Measurements from ENCODE around the gene FNDC3A. TPM values are rescaled to one million over a fixed set of nuclear protein-coding genes. Genes with fewer than 3 reads are reported as not detected.

The FNDC3A gene
- total and polyA plus RNA-seq, 4 experiments from 2014 or later, result 4.6 to 44.4 (median 28.1) TPM

DNA sequence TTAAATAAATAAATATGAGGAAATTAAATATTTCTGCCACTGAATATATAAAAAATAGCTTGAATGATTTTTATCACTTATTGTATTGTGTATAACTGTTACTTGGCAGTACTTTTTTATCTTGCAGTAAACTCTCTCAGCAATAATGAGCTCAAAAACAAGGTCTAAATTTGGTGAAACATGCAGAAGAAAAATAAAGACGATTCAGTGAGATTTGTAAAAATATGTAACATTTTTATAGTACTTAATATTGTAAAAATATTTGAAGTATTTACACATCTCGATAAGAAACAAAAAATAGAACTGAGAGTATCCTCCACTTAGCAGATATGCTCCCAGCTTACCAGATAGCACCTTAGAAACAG is 123.8 kb downstream of the FNDC3A start:
- H3K27ac Mint-ChIP-seq, result no peak overlapping the region
- Histone ChIP-seq H3K27ac (ENCODE audit: low read depth, low read length) (no peak overlapping the region), H3K36me3 (ENCODE audit: insufficient read depth, low read length) (no peaks in the 10 kb centered on the region), H3K27me3 (ENCODE audit: insufficient read depth, low read length) (no peaks in the 10 kb centered on the region), H3K4me1 (ENCODE audit: insufficient read depth, low read length) (no peaks in the 10 kb centered on the region), H3K9me3 (ENCODE audit: control insufficient read depth in 1 of 2, low read length in 2 of 2) (no peaks in the 10 kb centered on the region), H3K4me3 (ENCODE audit: low read length in 2 of 2) (no peak overlapping the region)
- no peaks in the 10 kb centered on the region for H3K9me3 Mint-ChIP-seq
- H3K27me3 Mint-ChIP-seq, result no peaks in the 10 kb centered on the region
- CTCF ChIA-PET (ENCODE audit: partially characterized antibody), result interaction anchor here (0.8 to 1.7 kb wide), 6 partner anchors 11 to 183 kb away, joined by 3 to 6 read pairs (median 4); no protein-coding TSS in a partner anchor
- intact Hi-C loops (cut with micrococcal nuclease), result no loop called here
- POLR2A ChIA-PET (ENCODE audit: partially characterized antibody), result no interaction called here
- no peak for DNase-seq
- H3K4me1 Mint-ChIP-seq, result peaks cover 6 to 17% (median 12%) of the 10 kb centered on the region in 4 donors
- peaks cover 0 to 1% of the 10 kb centered on the region in 2 donors for H3K36me3 Mint-ChIP-seq
- H3K4me3 Mint-ChIP-seq, result no peak overlapping the region

DNA sequence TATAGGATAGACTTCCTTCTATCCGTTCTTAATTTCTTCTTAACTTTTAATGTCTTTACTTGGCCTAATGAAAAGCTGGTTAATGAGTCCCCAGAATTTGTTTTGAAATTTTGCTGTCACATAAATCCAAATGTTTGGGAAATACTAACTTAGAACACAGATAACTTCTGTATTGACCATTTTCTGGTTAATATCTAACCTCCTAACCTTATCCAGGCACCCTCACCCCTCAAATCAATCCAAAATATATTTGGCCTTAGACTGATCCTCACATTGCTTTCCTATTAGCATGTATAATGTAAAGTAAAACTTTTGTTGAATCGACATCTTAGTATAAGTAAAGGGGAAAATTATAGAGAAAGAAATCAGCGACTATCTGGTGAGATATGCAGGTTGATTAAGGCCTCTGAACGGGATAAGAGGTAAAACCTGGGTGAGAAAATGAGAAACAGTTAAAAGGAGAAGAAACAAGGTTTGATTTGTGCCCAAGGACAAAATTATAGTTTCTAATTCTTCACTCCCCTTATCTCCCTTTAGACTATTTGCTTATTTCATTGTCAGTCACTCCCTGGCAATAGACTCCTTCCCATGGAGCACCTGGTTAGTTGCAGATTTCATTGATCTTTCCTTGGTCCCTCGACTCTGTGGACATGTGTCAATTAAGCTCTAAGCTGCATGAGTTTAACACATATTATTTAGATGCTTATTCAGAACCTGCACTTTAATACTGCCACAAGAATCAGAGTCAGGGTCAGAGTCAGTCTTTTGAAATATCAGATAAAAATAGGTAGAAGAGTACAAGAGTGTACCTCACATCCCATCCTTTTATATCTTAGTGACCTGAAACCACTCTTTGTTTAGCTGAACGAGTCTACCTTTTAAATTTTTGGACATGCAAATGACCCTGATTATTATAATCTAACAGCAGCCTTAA is 125.2 kb downstream of the FNDC3A start:
- Histone ChIP-seq H3K27ac (ENCODE audit: low read depth, low read length) (no peak overlapping the region), H3K36me3 (ENCODE audit: insufficient read depth, low read length) (no peaks in the 10 kb centered on the region), H3K27me3 (ENCODE audit: insufficient read depth, low read length) (no peaks in the 10 kb centered on the region), H3K4me1 (ENCODE audit: insufficient read depth, low read length) (no peaks in the 10 kb centered on the region), H3K4me3 (ENCODE audit: low read length in 2 of 2) (no peak overlapping the region), H3K9me3 (ENCODE audit: control insufficient read depth in 1 of 2, low read length in 2 of 2) (no peaks in the 10 kb centered on the region)
- Mint-ChIP-seq H3K4me1 (peaks cover 6 to 17% (median 12%) of the 10 kb centered on the region in 4 donors), H3K9me3 (no peaks in the 10 kb centered on the region), H3K27ac (peak overlapping the region in 2 of 7 donors; percentile 26 to 35), H3K4me3 (no peak overlapping the region), H3K36me3 (peaks cover 0 to 1% of the 10 kb centered on the region in 2 donors), H3K27me3 (no peaks in the 10 kb centered on the region)
- ChIA-PET CTCF (ENCODE audit: partially characterized antibody) (interaction anchor here (1.9 kb wide), 1 partner anchor 180 kb away, joined by 6 read pairs; no protein-coding TSS in a partner anchor), POLR2A (ENCODE audit: partially characterized antibody) (interaction anchor here (2.2 kb wide), 1 partner anchor 9 kb away, joined by 7 read pairs; no protein-coding TSS in a partner anchor)
- DNase-seq, result no peak
- intact Hi-C loops (cut with micrococcal nuclease), result no loop called here

DNA sequence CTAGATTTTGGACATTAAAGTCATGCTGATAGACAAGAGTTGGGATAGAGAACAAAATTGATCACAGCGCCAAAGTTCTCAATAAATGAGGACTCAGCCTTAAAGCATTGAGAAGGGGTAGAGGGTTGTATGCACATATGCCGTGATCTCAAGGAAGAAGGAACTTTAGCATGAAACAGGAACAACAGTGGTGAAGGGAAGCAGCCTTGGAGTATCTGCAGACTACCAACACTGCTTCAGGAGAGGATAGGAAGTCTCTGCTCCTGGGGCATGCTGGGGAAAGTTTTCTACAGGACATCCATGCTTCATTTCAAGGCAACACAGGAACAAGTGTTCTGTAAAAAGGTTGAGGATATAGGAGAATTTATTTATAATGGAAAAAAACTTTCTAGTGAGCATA is 132.5 kb downstream of the FNDC3A start:
- no peak overlapping the region for H3K4me3 ChIP-seq (ENCODE audit: low read length in 2 of 2)
- CTCF ChIA-PET (ENCODE audit: partially characterized antibody), result no interaction called here
- intact Hi-C loops (cut with micrococcal nuclease), result no loop called here
- peaks cover 31% of the 10 kb centered on the region for H3K4me1 ChIP-seq (ENCODE audit: insufficient read depth, low read length)
- H3K4me1 Mint-ChIP-seq, result peaks cover 13 to 29% (median 18%) of the 10 kb centered on the region in 4 donors
- no peaks in the 10 kb centered on the region for H3K36me3 Mint-ChIP-seq
- H3K9me3 ChIP-seq (ENCODE audit: control insufficient read depth in 1 of 2, low read length in 2 of 2), result no peaks in the 10 kb centered on the region
- no peak for DNase-seq
- H3K27me3 Mint-ChIP-seq, result no peaks in the 10 kb centered on the region
- no peak overlapping the region for H3K4me3 Mint-ChIP-seq
- no peak overlapping the region for H3K27ac ChIP-seq (ENCODE audit: low read depth, low read length)
- H3K27ac Mint-ChIP-seq, result no peak overlapping the region
- POLR2A ChIA-PET (ENCODE audit: partially characterized antibody), result no interaction called here
- H3K27me3 ChIP-seq (ENCODE audit: insufficient read depth, low read length), result no peaks in the 10 kb centered on the region
- no peaks in the 10 kb centered on the region for H3K36me3 ChIP-seq (ENCODE audit: insufficient read depth, low read length)
- H3K9me3 Mint-ChIP-seq, result no peaks in the 10 kb centered on the region

DNA sequence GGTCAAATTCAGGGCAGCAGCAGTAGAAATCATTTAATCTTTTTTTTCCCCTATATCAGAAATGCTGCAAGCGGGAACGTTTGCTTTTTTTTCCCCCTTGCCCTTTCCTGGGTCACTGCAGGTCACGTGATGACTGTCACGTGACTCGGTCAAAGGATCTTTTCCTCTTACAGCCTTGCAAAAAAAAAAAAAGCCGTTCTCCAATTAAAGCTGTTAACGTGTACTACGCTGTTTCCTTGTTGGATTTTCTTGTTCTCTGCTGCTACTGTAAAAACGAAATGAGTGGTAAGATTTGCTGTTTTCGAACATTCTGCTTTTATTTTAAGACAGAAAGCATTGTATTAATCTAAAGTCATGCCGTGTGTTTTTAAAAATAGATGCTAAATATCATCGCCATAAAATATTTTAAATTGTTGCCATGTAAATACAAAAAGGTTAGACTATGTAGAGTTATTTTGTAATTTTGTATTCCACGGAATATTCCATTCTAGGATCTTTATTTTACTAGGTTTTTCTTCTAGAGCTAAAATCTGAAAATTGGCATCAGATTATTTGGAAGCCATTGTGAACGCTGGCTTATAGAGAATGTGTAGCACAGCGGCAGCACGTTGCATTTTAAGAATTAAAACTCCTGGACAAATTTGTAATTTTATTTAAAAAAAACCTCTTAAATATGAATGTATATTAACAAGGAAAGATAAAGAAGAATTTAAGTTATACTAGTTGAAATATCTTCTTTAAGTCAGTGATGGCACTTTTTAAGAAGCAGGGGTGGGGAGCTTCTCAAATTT is 134.6 kb downstream of the FNDC3A start:
- H3K4me3 ChIP-seq (ENCODE audit: low read length in 2 of 2), result peak overlapping the region; percentile 76 to 78
- Mint-ChIP-seq H3K9me3 (no peaks in the 10 kb centered on the region), H3K36me3 (peaks cover 3 to 7% of the 10 kb centered on the region in 2 donors), H3K4me1 (peaks cover 24 to 46% (median 29%) of the 10 kb centered on the region in 4 donors), H3K27ac (peak overlapping the region; percentile 84 to 95 (median 92)), H3K4me3 (peak overlapping the region; percentile 86 to 94 (median 92)), H3K27me3 (no peaks in the 10 kb centered on the region)
- ChIA-PET POLR2A (ENCODE audit: partially characterized antibody) (interaction anchor here (0.9 to 4.0 kb wide), 7 partner anchors 9 to 135 kb away, joined by 3 to 38 read pairs (median 5); partner anchors contain the start of gene FNDC3A), CTCF (ENCODE audit: partially characterized antibody) (interaction anchor here (0.8 to 1.4 kb wide), 6 partner anchors 11 to 499 kb away, joined by 3 to 4 read pairs (median 3); no protein-coding TSS in a partner anchor)
- H3K4me1 ChIP-seq (ENCODE audit: insufficient read depth, low read length), result peaks cover 40% of the 10 kb centered on the region
- intact Hi-C loops (cut with micrococcal nuclease), result loop anchor here (1.0 to 10.0 kb wide), 4 partner anchors 37 to 1076 kb away; partner anchors contain the start of genes FNDC3A and NUDT15
- peak overlapping the region; percentile 65 for H3K27ac ChIP-seq (ENCODE audit: low read depth, low read length)
- peaks cover 4% of the 10 kb centered on the region for H3K36me3 ChIP-seq (ENCODE audit: insufficient read depth, low read length)
- no peaks in the 10 kb centered on the region for H3K9me3 ChIP-seq (ENCODE audit: control insufficient read depth in 1 of 2, low read length in 2 of 2)
- no peaks in the 10 kb centered on the region for H3K27me3 ChIP-seq (ENCODE audit: insufficient read depth, low read length)
- DNase-seq, result peak; percentile 72 to 80 (median 75)

DNA sequence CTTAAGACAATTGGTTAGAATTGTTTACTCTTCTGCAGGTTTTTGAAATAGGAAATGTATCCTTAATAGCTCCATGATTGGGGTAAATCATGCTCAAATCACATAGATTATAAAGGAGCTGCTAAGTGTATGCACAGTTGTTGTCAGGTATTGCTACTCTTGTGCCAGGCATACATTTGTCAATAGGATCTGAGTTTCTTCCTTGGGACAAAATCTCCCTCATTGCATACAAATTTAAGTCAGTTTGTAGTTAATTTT is 135.1 kb downstream of the FNDC3A start:
- DNase-seq, result no peak
- H3K36me3 Mint-ChIP-seq, result peaks cover 8 to 12% of the 10 kb centered on the region in 2 donors
- peak overlapping the region; percentile 86 to 94 (median 92) for H3K4me3 Mint-ChIP-seq
- intact Hi-C loops (cut with micrococcal nuclease), result loop anchor here (1.0 to 10.0 kb wide), 4 partner anchors 36 to 1076 kb away; partner anchors contain the start of genes FNDC3A and NUDT15
- POLR2A ChIA-PET (ENCODE audit: partially characterized antibody), result interaction anchor here (0.9 to 4.0 kb wide), 4 partner anchors 8 to 135 kb away, joined by 3 to 38 read pairs (median 4); partner anchors contain the start of gene FNDC3A
- H3K4me1 ChIP-seq (ENCODE audit: insufficient read depth, low read length), result peaks cover 40% of the 10 kb centered on the region
- no peaks in the 10 kb centered on the region for H3K27me3 ChIP-seq (ENCODE audit: insufficient read depth, low read length)
- H3K27ac ChIP-seq (ENCODE audit: low read depth, low read length), result no peak overlapping the region
- CTCF ChIA-PET (ENCODE audit: partially characterized antibody), result interaction anchor here (0.8 to 1.4 kb wide), 6 partner anchors 12 to 498 kb away, joined by 3 to 4 read pairs (median 3); no protein-coding TSS in a partner anchor
- H3K4me1 Mint-ChIP-seq, result peaks cover 26 to 51% (median 32%) of the 10 kb centered on the region in 4 donors
- no peaks in the 10 kb centered on the region for H3K27me3 Mint-ChIP-seq
- H3K9me3 ChIP-seq (ENCODE audit: control insufficient read depth in 1 of 2, low read length in 2 of 2), result no peaks in the 10 kb centered on the region
- H3K27ac Mint-ChIP-seq, result peak overlapping the region in 5 of 7 donors; percentile 33 to 92 (median 71)
- H3K9me3 Mint-ChIP-seq, result no peaks in the 10 kb centered on the region
- peak overlapping the region in 1 of 2 donors; percentile 76 for H3K4me3 ChIP-seq (ENCODE audit: low read length in 2 of 2)
- H3K36me3 ChIP-seq (ENCODE audit: insufficient read depth, low read length), result peaks cover 9% of the 10 kb centered on the region

DNA sequence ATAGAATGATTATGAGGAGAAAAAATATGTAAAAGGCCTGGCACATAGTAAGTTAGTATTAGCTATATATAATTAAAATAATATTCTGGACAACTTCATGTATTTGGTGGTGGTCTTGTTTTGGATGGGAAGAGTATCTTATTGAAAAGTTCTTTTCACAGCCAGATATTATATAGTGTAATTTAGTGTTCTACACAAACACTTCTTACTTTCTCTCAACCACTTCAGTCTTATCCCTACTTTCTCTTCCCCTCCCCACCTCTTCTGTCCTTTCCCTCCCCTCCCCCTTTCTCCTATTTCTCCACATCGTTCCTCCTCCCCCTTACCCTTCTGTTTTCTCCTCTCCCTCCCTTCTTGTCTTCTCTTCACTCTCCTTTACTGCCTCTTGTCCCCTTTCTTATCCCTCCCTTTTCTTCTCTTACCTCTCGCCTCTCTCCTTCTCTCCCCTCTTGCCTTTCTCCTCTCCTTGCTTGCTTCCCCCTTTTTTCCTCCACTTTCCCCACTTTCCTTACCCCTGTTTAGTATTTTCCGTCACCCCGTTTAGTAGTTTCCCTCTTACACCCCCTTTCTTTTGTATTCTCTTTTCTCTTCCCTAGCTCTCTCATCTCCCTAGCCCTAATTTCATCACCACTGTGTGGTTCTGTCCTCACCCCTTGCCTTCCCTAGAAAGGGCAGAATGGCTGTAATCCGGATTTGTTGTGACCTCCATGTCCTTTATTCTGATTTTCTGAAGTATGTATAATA is 137.2 kb downstream of the FNDC3A start:
- H3K36me3 Mint-ChIP-seq, result peaks cover 24 to 32% of the 10 kb centered on the region in 2 donors
- H3K27me3 Mint-ChIP-seq, result no peaks in the 10 kb centered on the region
- ChIA-PET CTCF (ENCODE audit: partially characterized antibody) (interaction anchor here (1.0 kb wide), 1 partner anchor 14 kb away, joined by 3 read pairs; no protein-coding TSS in a partner anchor), POLR2A (ENCODE audit: partially characterized antibody) (interaction anchor here (4.0 kb wide), 1 partner anchor 137 kb away, joined by 38 read pairs; the partner anchor contains the start of gene FNDC3A)
- H3K9me3 ChIP-seq (ENCODE audit: control insufficient read depth in 1 of 2, low read length in 2 of 2), result no peaks in the 10 kb centered on the region
- peaks cover 20% of the 10 kb centered on the region for H3K36me3 ChIP-seq (ENCODE audit: insufficient read depth, low read length)
- no peaks in the 10 kb centered on the region for H3K27me3 ChIP-seq (ENCODE audit: insufficient read depth, low read length)
- H3K27ac Mint-ChIP-seq, result peak overlapping the region in 6 of 7 donors; percentile 14 to 86 (median 60)
- DNase-seq, result no peak
- peaks cover 28 to 58% (median 34%) of the 10 kb centered on the region in 4 donors for H3K4me1 Mint-ChIP-seq
- H3K4me3 ChIP-seq (ENCODE audit: low read length in 2 of 2), result no peak overlapping the region
- intact Hi-C loops (cut with micrococcal nuclease), result loop anchor here (2.0 to 10.0 kb wide), 3 partner anchors 16 to 1078 kb away; partner anchors contain the start of gene NUDT15
- H3K9me3 Mint-ChIP-seq, result no peaks in the 10 kb centered on the region
- no peak overlapping the region for H3K27ac ChIP-seq (ENCODE audit: low read depth, low read length)
- peaks cover 40% of the 10 kb centered on the region for H3K4me1 ChIP-seq (ENCODE audit: insufficient read depth, low read length)
- peak overlapping the region; percentile 27 to 75 (median 62) for H3K4me3 Mint-ChIP-seq

Measured in CD4-positive, alpha-beta memory T cell (primary cell).